HG03342 (cell line): ENCODE measurements around the gene MTUS2.
"Not testable (repeated sequence)": the region's sequence is repeated elsewhere in the genome, so short reads cannot be mapped to it uniquely, and the experiment has no call there.

Source experiments
- ATAC-seq: cut with Tn5 transposase; IDR thresholded peaks from one replicate; pipeline ENCODE4 v1.9.1; 2021; ENCODE audit warnings: mild to moderate bottlenecking, moderate library complexity; ENCODE audit not compliant: unreplicated experiment

Gene MTUS2

DNA sequence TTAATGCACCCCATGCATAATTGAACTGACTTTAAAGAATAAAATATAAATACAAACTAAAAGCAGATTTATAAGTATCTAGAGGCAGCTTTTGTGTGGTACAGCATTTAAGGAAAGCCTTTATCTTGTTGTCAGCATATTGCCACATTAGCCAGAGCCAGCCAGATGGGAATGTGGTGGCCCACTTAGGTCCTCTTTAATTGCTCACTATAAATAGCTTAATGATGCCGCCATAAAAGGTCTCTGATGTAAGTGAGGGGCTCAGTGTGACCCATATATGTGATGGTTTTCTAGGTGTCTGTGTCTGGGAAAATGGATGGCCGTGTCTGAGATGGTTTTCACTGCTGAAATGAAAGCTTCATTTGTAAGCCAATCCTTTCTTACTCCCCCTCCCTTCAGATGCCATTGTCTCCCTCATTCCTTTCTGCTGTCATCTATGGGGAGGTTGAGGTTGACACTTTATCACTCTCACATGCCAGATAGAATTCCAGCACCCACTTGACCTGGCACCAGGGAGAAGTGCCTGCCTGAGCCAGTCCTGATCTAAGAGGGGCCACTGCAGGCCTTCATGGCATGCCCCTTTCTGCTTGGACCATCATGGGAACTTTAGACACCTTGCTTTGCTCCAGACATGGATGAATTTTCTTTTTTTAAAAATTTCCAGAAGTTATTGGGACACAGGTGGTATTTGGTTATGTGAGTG, 135.3 kb downstream of the MTUS2 start:
- no peak for ATAC-seq

- no peak for ATAC-seq
Observed at GRCh38 chr13:28958018-28958417, 137.9 kb downstream of the MTUS2 start.

DNA sequence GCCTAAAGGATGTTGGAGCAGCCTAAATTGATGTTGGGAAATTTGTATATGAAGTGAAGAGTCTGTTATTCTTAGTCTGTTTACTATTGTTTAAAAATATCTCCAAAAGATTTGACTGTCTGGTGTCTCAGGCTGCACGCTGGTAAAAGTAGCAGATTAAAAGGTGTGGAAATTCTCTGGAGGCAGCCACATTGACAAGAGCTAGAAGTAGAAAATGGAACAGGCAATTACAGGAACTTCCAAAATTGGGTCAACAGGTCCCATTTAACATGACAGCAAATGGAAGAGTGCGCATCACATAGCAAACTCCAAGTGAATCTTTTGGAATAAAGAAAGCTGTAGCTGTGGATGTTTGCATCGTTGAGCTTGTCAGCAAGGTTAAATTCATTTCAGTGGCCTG, 138.3 kb downstream of the MTUS2 start:
- ATAC-seq = no peak

DNA sequence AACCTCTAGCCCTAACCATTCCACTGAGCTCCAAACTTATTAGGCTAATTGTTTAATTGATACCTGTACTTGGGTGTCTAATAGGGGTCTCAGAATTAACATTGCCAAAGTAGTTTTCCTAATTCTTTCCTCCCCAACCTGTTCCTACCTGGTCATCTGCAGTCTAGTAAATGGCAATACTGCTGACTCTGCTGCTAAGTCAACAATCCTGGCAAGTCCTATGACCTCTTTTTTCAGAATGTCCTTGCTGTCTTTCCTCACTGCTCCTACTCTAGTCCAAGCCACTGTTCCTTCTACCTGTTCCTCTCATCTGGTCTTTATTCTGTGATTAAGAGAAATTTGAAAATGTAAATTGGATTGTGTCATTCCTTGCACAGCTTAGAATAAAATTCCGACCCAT, 143.9 kb downstream of the MTUS2 start:
- no peak for ATAC-seq

GRCh38 chr13:28964803-28965202, 144.7 kb downstream of the MTUS2 start:
- ATAC-seq = no peak

DNA sequence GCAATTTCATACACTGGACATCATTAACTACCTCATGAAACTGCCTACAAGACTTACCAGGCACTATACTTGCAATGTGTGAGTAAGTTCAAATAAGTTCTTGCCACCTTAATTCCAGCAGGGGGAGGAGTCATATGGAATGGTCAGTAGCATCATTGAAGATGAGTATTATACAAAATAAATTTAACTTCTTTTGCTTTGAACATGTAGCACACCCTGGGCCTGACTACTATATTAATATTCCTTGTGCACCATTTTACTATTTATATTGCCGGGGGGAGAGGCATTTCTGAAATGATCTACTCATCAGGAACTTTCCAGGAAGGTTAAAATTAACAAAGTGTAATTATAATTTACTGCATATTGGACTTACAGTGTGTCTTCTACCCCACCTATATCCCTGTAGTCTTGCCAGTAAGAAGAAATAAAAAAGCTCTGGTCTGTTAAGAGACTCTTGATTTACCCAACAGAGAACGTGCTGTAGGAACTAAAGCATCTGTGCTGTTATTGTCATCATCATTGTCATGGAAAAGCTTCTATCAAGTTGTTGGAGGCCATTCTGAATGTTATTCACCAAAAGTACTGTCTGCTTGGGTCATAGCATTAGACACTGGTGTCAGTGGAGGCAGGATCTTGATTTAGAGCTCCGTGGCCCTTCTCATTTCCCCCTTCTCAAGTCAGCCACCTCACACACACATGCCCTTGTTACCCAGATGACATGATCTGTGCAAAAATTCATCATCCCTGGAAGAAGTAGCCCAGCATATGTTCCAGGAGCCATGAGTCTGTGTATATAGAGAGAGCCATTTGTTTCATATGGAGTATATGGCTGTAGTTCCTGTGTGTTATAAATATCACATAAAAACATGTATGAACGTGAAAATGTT, 147.1 kb downstream of the MTUS2 start:
- ATAC-seq = no peak

- no peak for ATAC-seq
Observed at GRCh38 chr13:28976195-28976594, 156.1 kb downstream of the MTUS2 start.

GRCh38 chr13:28976636-28977035, 156.5 kb downstream of the MTUS2 start:
- no peak for ATAC-seq

DNA sequence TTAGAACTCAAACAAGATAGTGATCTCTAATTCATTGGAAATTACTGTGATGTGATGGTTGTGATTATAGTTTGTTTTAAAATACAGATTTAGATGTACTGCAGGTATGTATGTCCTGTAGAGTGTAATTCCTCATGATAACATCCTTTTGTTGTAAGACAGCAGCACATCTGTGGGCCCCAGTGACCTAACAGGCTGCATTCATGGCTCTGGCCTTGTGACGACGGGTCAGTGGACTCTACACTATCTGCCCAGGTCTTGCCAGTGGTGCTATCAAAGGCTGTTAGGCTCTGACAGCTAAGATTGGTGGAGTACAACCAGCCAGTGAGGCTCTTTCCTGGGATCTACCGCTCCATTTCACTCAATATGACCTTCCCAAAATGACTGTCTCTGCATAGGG, 158.4 kb downstream of the MTUS2 start:
- no peak for ATAC-seq

DNA sequence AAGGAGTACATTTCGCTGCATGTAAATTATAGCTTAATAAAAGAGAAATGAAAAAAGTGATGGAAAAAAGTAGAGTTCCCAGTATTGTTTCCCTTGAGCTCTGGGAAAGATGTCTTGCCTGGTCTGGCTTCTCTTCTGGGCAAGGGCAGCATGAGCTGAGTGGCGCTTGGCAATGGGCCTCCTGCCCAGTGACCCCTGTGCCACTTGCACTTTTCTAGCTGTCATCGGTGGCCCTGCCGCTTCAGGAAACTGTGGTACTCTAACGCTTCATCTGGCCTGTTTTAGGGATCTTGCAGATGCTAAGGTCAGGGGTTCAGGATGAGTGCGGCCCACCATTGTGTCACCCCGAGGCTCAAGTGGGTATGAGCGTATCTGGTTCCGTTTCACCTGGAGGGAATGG, 161.4 kb downstream of the MTUS2 start:
- no peak for ATAC-seq

GRCh38 chr13:28983641-28984040, 163.5 kb downstream of the MTUS2 start:
- no peak for ATAC-seq

- ATAC-seq = no peak
Observed at GRCh38 chr13:28984326-28984725, 164.2 kb downstream of the MTUS2 start.

DNA sequence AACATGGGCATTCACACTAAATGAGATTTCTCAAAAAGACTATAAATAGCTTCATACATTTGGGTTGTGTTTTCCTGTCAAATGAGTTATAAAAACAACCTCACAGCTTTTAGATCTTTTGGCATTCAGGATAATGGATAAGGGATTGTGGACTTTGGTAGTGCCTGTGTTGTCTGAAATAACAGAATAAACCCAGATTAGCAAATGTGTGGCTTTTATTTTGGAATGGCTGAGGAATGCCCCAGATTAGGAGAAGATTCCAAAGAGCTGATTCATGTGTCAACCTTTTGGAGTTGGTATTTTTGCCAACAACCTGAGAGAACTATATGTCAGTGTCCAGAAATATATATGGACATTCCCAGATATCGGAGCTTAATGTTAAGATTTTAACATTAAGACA, 164.7 kb downstream of the MTUS2 start:
- no peak for ATAC-seq

- ATAC-seq = not testable (repeated sequence)
Observed at GRCh38 chr13:28990378-28990777, 170.2 kb downstream of the MTUS2 start.

DNA sequence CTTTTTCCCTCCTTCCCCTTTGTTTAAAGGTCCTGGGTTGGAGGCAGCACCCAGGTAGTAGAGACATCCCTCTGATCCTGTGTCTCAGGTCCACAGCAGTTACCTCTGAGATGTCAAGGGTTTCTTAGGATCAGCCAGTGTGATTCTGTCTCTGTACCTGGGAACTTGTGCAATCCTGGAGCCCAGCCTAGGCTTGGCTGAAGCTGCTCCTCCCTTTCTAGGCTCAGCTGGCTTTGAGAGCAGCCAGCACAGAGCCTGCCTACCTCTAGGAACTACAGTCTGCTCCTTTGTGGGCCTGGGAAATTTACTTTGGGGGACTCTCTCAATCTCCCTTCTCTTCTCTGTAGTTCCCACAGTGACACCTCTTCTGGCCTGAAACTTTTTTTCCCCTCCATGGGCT, 171.6 kb downstream of the MTUS2 start:
- ATAC-seq = no peak

DNA sequence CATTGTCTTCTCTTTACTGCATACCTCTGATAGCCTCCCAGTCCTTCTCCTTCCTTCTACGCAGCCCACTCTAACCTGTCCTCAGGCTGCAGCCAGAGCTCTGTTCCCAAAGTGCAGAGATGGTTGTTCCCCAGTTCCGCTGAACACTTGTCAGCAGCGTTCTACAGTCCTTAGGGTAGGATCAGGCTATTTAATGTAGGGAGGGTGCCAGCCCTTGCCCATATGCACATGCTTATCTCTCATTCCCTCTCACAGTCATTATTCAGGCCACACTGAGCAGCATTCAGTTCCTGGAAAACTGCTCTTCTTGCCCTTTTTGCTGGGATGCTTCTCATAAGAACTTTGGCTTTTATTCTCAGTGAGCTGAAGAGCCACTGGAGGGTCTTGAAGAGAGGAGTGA, 180.7 kb downstream of the MTUS2 start:
- ATAC-seq = no peak

DNA sequence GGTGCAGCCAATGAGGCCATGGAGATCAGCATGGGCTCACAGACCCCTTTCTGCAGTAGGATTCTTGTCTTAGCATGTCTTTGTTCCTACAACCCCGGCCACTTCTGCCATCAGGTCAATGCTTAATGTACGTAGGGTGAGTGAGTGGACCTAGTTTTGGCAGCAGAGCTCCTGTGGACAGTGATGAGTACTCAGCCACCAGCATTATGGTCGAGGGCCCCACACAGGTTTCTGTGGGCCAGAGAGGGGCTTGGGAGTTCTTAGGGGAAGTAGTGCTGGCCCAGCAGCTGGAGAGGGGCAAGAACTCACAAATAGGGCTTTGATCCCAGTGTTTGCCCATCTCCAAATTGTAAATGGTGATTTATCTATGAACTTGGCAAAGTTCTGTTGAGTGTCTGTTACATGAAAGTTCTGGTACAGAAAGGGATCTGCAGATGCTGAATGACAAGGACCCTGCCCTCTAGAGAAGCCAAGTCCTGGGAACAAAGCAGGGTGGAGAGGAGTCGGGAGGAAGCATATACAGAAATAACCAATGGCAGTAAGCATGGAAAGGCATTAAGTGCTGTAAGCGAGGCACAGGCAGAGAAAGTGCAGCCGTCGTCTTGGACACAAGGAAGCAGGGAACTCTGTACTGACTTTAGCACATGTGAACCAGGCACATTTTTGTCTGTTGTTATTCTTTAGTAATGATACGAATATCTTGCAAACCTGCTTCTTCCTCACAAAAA, 185.1 kb downstream of the MTUS2 start:
- no peak for ATAC-seq

DNA sequence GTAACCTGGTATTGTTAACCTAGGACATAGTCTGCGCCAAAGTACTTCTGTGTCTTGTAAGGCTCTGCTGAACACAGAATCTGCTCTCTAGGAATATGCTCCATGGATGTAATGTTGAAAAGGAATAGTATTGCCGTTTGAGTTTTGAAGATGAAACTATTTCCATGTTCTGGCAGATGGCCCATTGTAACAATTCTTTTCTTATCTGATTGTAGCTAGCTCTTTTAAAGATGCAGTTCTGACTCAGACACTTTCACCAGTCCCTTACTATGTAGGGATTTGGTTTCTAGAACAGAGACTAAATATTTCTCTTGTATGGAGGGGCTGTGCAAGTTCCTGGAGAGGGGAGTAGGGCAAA, 185.6 kb downstream of the MTUS2 start:
- no peak for ATAC-seq

- no peak for ATAC-seq
Observed at GRCh38 chr13:29006359-29006850, 186.3 kb downstream of the MTUS2 start.

- no peak for ATAC-seq
Observed at GRCh38 chr13:29008296-29008695, 188.2 kb downstream of the MTUS2 start.

DNA sequence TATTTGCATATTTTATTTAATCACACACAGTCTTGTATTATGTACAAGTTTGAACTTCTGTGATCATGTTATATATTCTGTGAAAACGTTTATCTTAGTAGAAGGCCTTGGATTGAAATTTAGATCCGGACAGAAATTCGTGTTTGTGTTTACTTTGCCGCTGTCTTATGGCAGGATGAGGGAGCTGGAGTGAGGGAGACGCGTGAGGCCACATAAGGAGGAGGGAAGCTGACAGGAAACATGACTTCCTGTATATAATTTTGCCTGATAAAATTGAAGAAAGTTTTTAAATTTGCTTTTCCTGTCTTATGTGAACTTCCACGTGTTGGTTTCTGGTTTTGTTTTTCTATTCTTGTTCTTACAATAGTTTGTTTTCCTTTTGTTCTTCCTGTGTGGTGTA, 200.2 kb downstream of the MTUS2 start:
- ATAC-seq = no peak

DNA sequence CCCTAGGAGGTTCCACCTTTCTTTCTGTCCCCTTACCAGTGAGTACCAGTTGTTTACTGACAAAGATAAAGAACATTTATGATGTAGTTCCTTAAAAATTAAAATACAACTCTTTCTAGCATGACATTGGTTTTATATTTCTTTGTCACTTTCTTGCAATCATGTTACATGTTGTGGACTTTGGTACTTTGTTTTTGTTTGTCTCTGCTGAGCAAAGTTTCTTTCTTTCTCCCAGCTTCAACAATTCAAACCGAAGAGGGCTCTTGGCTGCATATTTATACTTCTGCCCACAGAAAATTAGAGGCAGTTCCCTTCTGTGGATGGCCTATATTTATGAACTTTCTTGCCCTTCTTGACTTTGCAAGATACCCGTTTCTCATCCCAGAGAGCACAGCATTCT, 201.2 kb downstream of the MTUS2 start:
- no peak for ATAC-seq
